ENCODE data around the gene DAGLB.

- TF ChIP-seq CTCF (conservative IDR thresholded peaks at IDR 0.05; ENCODE audit: low read depth, low read length): no peak
- TF ChIP-seq EZH2phosphoT487 (IDR thresholded peaks at IDR 0.05; ENCODE audit: borderline replicate concordance, low read length): no peak
- TF ChIP-seq EZH2 (IDR thresholded peaks at IDR 0.05; ENCODE audit: low read length, unreplicated experiment): no peak
Measured at GRCh38 chr7:6385110-6385781, 62.5 kb downstream of the DAGLB start.

All from PC-3 (cell line).